GM21737 (cell line): ENCODE data around the gene TBC1D9.

Experiments
- ATAC-seq: cut with Tn5 transposase; IDR thresholded peaks from one replicate; pipeline ENCODE4 v1.9.1; 2021; ENCODE audit warnings: mild to moderate bottlenecking, moderate library complexity; ENCODE audit not compliant: unreplicated experiment

The TBC1D9 gene

GRCh38 chr4:140628016-140628415 lies 128.2 kb downstream of the TBC1D9 start:
- no peak for ATAC-seq

GRCh38 chr4:140626661-140627376 lies 129.4 kb downstream of the TBC1D9 start:
- ATAC-seq: no peak

- ATAC-seq: no peak
These were observed 133.7 kb downstream of the TBC1D9 start for GRCh38 chr4:140622333-140622958.

- no peak for ATAC-seq
These were observed 135.0 kb downstream of the TBC1D9 start for GRCh38 chr4:140621161-140621560.

GRCh38 chr4:140617499-140618248 lies 138.5 kb downstream of the TBC1D9 start:
- ATAC-seq: no peak

GRCh38 chr4:140615451-140615850 lies 140.7 kb downstream of the TBC1D9 start:
- ATAC-seq: no peak

GRCh38 chr4:140612357-140612756 lies 143.8 kb downstream of the TBC1D9 start:
- ATAC-seq: no peak

GRCh38 chr4:140611854-140612253 lies 144.3 kb downstream of the TBC1D9 start:
- ATAC-seq: no peak

GRCh38 chr4:140609548-140610425 lies 146.4 kb downstream of the TBC1D9 start:
- ATAC-seq: no peak

GRCh38 chr4:140607852-140608251 lies 148.3 kb downstream of the TBC1D9 start:
- no peak for ATAC-seq

GRCh38 chr4:140604544-140604943 lies 151.6 kb downstream of the TBC1D9 start:
- no peak for ATAC-seq

- no peak for ATAC-seq
These were observed 152.9 kb downstream of the TBC1D9 start for GRCh38 chr4:140603286-140603685.

- ATAC-seq: no peak
These were observed 153.5 kb downstream of the TBC1D9 start for GRCh38 chr4:140602714-140603113.

GRCh38 chr4:140600408-140600807 lies 155.8 kb downstream of the TBC1D9 start:
- ATAC-seq: no peak

GRCh38 chr4:140595065-140595464 lies 161.1 kb downstream of the TBC1D9 start:
- ATAC-seq: no peak

GRCh38 chr4:140584439-140584838 lies 171.7 kb downstream of the TBC1D9 start:
- ATAC-seq: no peak

- ATAC-seq: no peak
These were observed 175.1 kb downstream of the TBC1D9 start for GRCh38 chr4:140581078-140581477.

GRCh38 chr4:140579278-140579677 lies 176.9 kb downstream of the TBC1D9 start:
- ATAC-seq: no peak

- ATAC-seq: no peak
These were observed 180.7 kb downstream of the TBC1D9 start for GRCh38 chr4:140575489-140575888.

- no peak for ATAC-seq
These were observed 184.6 kb downstream of the TBC1D9 start for GRCh38 chr4:140571620-140572019.
